Measurements from ENCODE around the gene MMP11. TPM values are rescaled to one million over a fixed set of nuclear protein-coding genes. Genes with fewer than 3 reads are reported as not detected.

The MMP11 gene
- total RNA-seq, 1 donor from 2014 or later = 28.8 TPM

- H3K9me3 Mint-ChIP-seq (ENCODE audit: unreplicated experiment) = peaks cover 1% of the 10 kb centered on the region
- no peaks in the 10 kb centered on the region for H3K36me3 Mint-ChIP-seq (ENCODE audit: unreplicated experiment)
- H3K4me1 Mint-ChIP-seq (ENCODE audit: low read depth, unreplicated experiment) = peaks cover 16% of the 10 kb centered on the region
- no peak overlapping the region for H3K27ac Mint-ChIP-seq (ENCODE audit: unreplicated experiment)
- peaks cover 8% of the 10 kb centered on the region for H3K27me3 Mint-ChIP-seq (ENCODE audit: unreplicated experiment)
- H3K4me3 Mint-ChIP-seq (ENCODE audit: unreplicated experiment) = no peak overlapping the region
- no peak for DNase-seq
- no peak for TF ChIP-seq CTCF (IDR thresholded peaks at IDR 0.05; ENCODE audit: partially characterized antibody, unreplicated experiment)
Measured at GRCh38 chr22:23824476-23825245, 52.0 kb downstream of the MMP11 start.

- Mint-ChIP-seq H3K9me3 (ENCODE audit: unreplicated experiment) (peaks cover 1% of the 10 kb centered on the region), H3K27me3 (ENCODE audit: unreplicated experiment) (peaks cover 8% of the 10 kb centered on the region), H3K4me1 (ENCODE audit: low read depth, unreplicated experiment) (peaks cover 16% of the 10 kb centered on the region), H3K4me3 (ENCODE audit: unreplicated experiment) (no peak overlapping the region), H3K27ac (ENCODE audit: unreplicated experiment) (peak overlapping the region; percentile 25), H3K36me3 (ENCODE audit: unreplicated experiment) (no peaks in the 10 kb centered on the region)
- no peak for DNase-seq
- no peak for TF ChIP-seq CTCF (IDR thresholded peaks at IDR 0.05; ENCODE audit: partially characterized antibody, unreplicated experiment)
Measured at GRCh38 chr22:23825246-23825905, 52.7 kb downstream of the MMP11 start.

GRCh38 chr22:23826510-23827350, 54.1 kb downstream of the MMP11 start:
- Mint-ChIP-seq H3K9me3 (ENCODE audit: unreplicated experiment) (peaks cover 1% of the 10 kb centered on the region), H3K4me1 (ENCODE audit: low read depth, unreplicated experiment) (peaks cover 13% of the 10 kb centered on the region), H3K4me3 (ENCODE audit: unreplicated experiment) (no peak overlapping the region), H3K36me3 (ENCODE audit: unreplicated experiment) (no peaks in the 10 kb centered on the region), H3K27ac (ENCODE audit: unreplicated experiment) (peak overlapping the region; percentile 29), H3K27me3 (ENCODE audit: unreplicated experiment) (peaks cover 8% of the 10 kb centered on the region)
- no peak for TF ChIP-seq CTCF (IDR thresholded peaks at IDR 0.05; ENCODE audit: partially characterized antibody, unreplicated experiment)
- DNase-seq = no peak

GRCh38 chr22:23827351-23827995, 54.8 kb downstream of the MMP11 start:
- no peaks in the 10 kb centered on the region for H3K36me3 Mint-ChIP-seq (ENCODE audit: unreplicated experiment)
- H3K4me3 Mint-ChIP-seq (ENCODE audit: unreplicated experiment) = no peak overlapping the region

More at GRCh38 chr22:23827351-23827995, 54.8 kb downstream of the MMP11 start:
- H3K27ac Mint-ChIP-seq (ENCODE audit: unreplicated experiment) = no peak overlapping the region
- peaks cover 15% of the 10 kb centered on the region for H3K4me1 Mint-ChIP-seq (ENCODE audit: low read depth, unreplicated experiment)
- peaks cover 7% of the 10 kb centered on the region for H3K27me3 Mint-ChIP-seq (ENCODE audit: unreplicated experiment)
- peaks cover 1% of the 10 kb centered on the region for H3K9me3 Mint-ChIP-seq (ENCODE audit: unreplicated experiment)
- DNase-seq = no peak
- no peak for TF ChIP-seq CTCF (IDR thresholded peaks at IDR 0.05; ENCODE audit: partially characterized antibody, unreplicated experiment)

All from glutamatergic neuron (in vitro differentiated cells).